Measurements from ENCODE around the gene MEIS2.

MEIS2 gene

GRCh38 chr15:36965570-36966342 lies 134.6 kb downstream of the MEIS2 start:
- peak; percentile 85 for DNase-seq (ENCODE audit: low read depth)

GRCh38 chr15:36964626-36965025 lies 135.7 kb downstream of the MEIS2 start:
- DNase-seq (ENCODE audit: low read depth), result no peak

- no peak for DNase-seq (ENCODE audit: low read depth)
Measured at GRCh38 chr15:36961956-36962355, 138.4 kb downstream of the MEIS2 start.

- no peak for DNase-seq (ENCODE audit: low read depth)
Measured at GRCh38 chr15:36960947-36961227, 139.5 kb downstream of the MEIS2 start.

GRCh38 chr15:36960179-36960946 lies 140.0 kb downstream of the MEIS2 start:
- no peak for DNase-seq (ENCODE audit: low read depth)

GRCh38 chr15:36959746-36960145 lies 140.6 kb downstream of the MEIS2 start:
- peak; percentile 62 for DNase-seq (ENCODE audit: low read depth)

- DNase-seq (ENCODE audit: low read depth), result peak; percentile 47
Measured at GRCh38 chr15:36958606-36959005, 141.7 kb downstream of the MEIS2 start.

- peak; percentile 69 for DNase-seq (ENCODE audit: low read depth)
Measured at GRCh38 chr15:36954486-36954885, 145.9 kb downstream of the MEIS2 start.

- no peak for DNase-seq (ENCODE audit: low read depth)
Measured at GRCh38 chr15:36953346-36953745, 147.0 kb downstream of the MEIS2 start.

GRCh38 chr15:36951731-36952247 lies 148.6 kb downstream of the MEIS2 start:
- DNase-seq (ENCODE audit: low read depth), result peak; percentile 91

- no peak for DNase-seq (ENCODE audit: low read depth)
Measured at GRCh38 chr15:36950371-36950770, 150.0 kb downstream of the MEIS2 start.

GRCh38 chr15:36948982-36949381 lies 151.4 kb downstream of the MEIS2 start:
- DNase-seq (ENCODE audit: low read depth), result no peak

- peak; percentile 53 for DNase-seq (ENCODE audit: low read depth)
Measured at GRCh38 chr15:36947035-36947719, 153.2 kb downstream of the MEIS2 start.

GRCh38 chr15:36944442-36944841 lies 155.9 kb downstream of the MEIS2 start:
- no peak for DNase-seq (ENCODE audit: low read depth)

- DNase-seq (ENCODE audit: low read depth), result peak; percentile 38
Measured at GRCh38 chr15:36943508-36944361, 156.6 kb downstream of the MEIS2 start.

GRCh38 chr15:36942248-36942827 lies 158.0 kb downstream of the MEIS2 start:
- DNase-seq (ENCODE audit: low read depth), result no peak

- DNase-seq (ENCODE audit: low read depth), result no peak
Measured at GRCh38 chr15:36941798-36942197, 158.6 kb downstream of the MEIS2 start.

- no peak for DNase-seq (ENCODE audit: low read depth)
Measured at GRCh38 chr15:36940636-36941260, 159.6 kb downstream of the MEIS2 start.

- DNase-seq (ENCODE audit: low read depth), result no peak
Measured at GRCh38 chr15:36940219-36940618, 160.1 kb downstream of the MEIS2 start.

GRCh38 chr15:36938764-36939163 lies 161.6 kb downstream of the MEIS2 start:
- no peak for DNase-seq (ENCODE audit: low read depth)

- no peak for DNase-seq (ENCODE audit: low read depth)
Measured at GRCh38 chr15:36938131-36938530, 162.2 kb downstream of the MEIS2 start.

Data from amniotic epithelial cell (primary cell).